Activated B cell treated with CpG ODN at 0.5 μM for 24 hours (primary cell): ENCODE measurements around the gene PSENEN. TPM values are rescaled to one million over a fixed set of nuclear protein-coding genes. Genes with fewer than 3 reads are reported as not detected.

Experiments
- ATAC-seq: fragments of 200-7000 bp; cut with Tn5 transposase; one replicate; pipeline ENCODE4 v1.10.0; 2021; ENCODE audit warnings: low read depth, mild to moderate bottlenecking, moderate library complexity
- CTCF ChIA-PET: fragments of 350-600 bp; sonication (Branson Sonifier 250); formaldehyde crosslinking; loops from one replicate; lab custom pipeline; 2021; ENCODE audit warnings: antibody characterized with exemption; lab: Charles Lee
- POLR2A ChIA-PET: fragments of 350-600 bp; sonication (Branson Sonifier 250); formaldehyde crosslinking; loops from one replicate; lab custom pipeline; 2021; ENCODE audit warnings: antibody characterized with exemption; lab: Charles Lee
- DNase-seq: peaks from one replicate; pipeline ENCODE4 v3.0.0; 2022
- H3K27ac Mint-ChIP-seq: one replicate; pipeline ENCODE4 v1.8.0; 2020; ENCODE audit warnings: mixed read lengths
- H3K27me3 Mint-ChIP-seq: one replicate; pipeline ENCODE4 v1.8.0; 2021; ENCODE audit warnings: mixed read lengths
- H3K36me3 Mint-ChIP-seq: one replicate; pipeline ENCODE4 v1.8.0; 2021; ENCODE audit warnings: low read depth, mixed read lengths
- H3K4me1 Mint-ChIP-seq: one replicate; pipeline ENCODE4 v1.8.0; 2021; ENCODE audit warnings: mixed read lengths
- H3K4me3 Mint-ChIP-seq: one replicate; pipeline ENCODE4 v1.8.0; 2020; ENCODE audit warnings: mild to moderate bottlenecking, mixed read lengths
- H3K9me3 Mint-ChIP-seq: one replicate; pipeline ENCODE4 v1.8.0; 2020; ENCODE audit warnings: mixed read lengths
- CTCF ChIP-seq: fragments of 200-600 bp; IDR thresholded peaks from one replicate; pipeline ENCODE4 v1.8.0; 2022; ENCODE audit warnings: antibody characterized with exemption, mild to moderate bottlenecking
- intact Hi-C: fragments of 100-400 bp; cut with micrococcal nuclease; formaldehyde crosslinking; loops from one replicate; pipeline ENCODE4 v1.15.1; 2024
- total RNA-seq: library from RNA; stranded (reverse); gene quantifications from 2 replicates; pipeline ENCODE4 v1.2.3, GENCODE V29; 2022

The PSENEN gene
- total RNA-seq, 1 donor from 2014 or later, result 45.0 TPM

GRCh38 chr19:35703343-35703742 lies 42.1 kb upstream of the PSENEN start:
- Mint-ChIP-seq H3K27ac (no peak overlapping the region), H3K4me3 (no peak overlapping the region), H3K4me1 (peaks cover 7% of the 10 kb centered on the region), H3K27me3 (no peaks in the 10 kb centered on the region), H3K9me3 (no peaks in the 10 kb centered on the region), H3K36me3 (peaks cover 2% of the 10 kb centered on the region)
- POLR2A ChIA-PET, result interaction anchor here (0.7 to 10.7 kb wide), 6 partner anchors 10 to 228 kb away, joined by 3 to 238 read pairs (median 7); partner anchors contain the start of genes IGFLR1, PSENEN and U2AF1L4
- CTCF ChIA-PET, result interaction anchor here (2.2 kb wide), 1 partner anchor 9 kb away, joined by 4 read pairs; no protein-coding TSS in a partner anchor
- TF ChIP-seq CTCF, result no peak
- no peak for ATAC-seq
- DNase-seq, result no peak
- intact Hi-C loops, result loop anchor here (2.0 kb wide), 2 partner anchors 75 to 351 kb away; partner anchors contain the start of genes RBM42, THAP8 and WDR62

- no peak for DNase-seq
- no peaks in the 10 kb centered on the region for H3K27me3 Mint-ChIP-seq
- ChIA-PET CTCF (no interaction called here), POLR2A (interaction anchor here (0.7 to 10.7 kb wide), 2 partner anchors 9 kb away, joined by 15 to 238 read pairs; no protein-coding TSS in a partner anchor)
- H3K4me3 Mint-ChIP-seq, result no peak within 1 kb of the TSS
- no peak for TF ChIP-seq CTCF
- no peak within 1 kb of the TSS for H3K27ac Mint-ChIP-seq
- intact Hi-C loops, result no loop called here
- peaks cover 7% of the 10 kb centered on the region for H3K4me1 Mint-ChIP-seq
- H3K9me3 Mint-ChIP-seq, result no peaks in the 10 kb centered on the region
- peaks cover 2% of the 10 kb centered on the region for H3K36me3 Mint-ChIP-seq
- ATAC-seq, result no peak
Measured at GRCh38 chr19:35704218-35704617, 41.2 kb upstream of the PSENEN start, which contains the start of gene ZBTB32. TSS of gene ZBTB32 (plus strand) at chr19:35704558. CDS start at chr19:35714627, 10,069 bp downstream.

GRCh38 chr19:35708391-35708790 lies 37.1 kb upstream of the PSENEN start:
- DNase-seq, result no peak
- CTCF ChIA-PET, result interaction anchor here (0.8 kb wide), 1 partner anchor 14 kb away, joined by 6 read pairs; no protein-coding TSS in a partner anchor

GRCh38 chr19:35710784-35711723 lies 34.4 kb upstream of the PSENEN start:
- intact Hi-C loops, result loop anchor here (1.0 to 10.0 kb wide), 4 partner anchors 9 to 386 kb away; partner anchors contain the start of genes CD22 and FFAR1
- Mint-ChIP-seq H3K36me3 (no peaks in the 10 kb centered on the region), H3K27ac (peak overlapping the region; percentile 96), H3K9me3 (no peaks in the 10 kb centered on the region), H3K4me3 (peak overlapping the region; percentile 62), H3K4me1 (peaks cover 59% of the 10 kb centered on the region), H3K27me3 (no peaks in the 10 kb centered on the region)
- ChIA-PET CTCF (interaction anchor here (5.7 kb wide), 1 partner anchor 15 kb away, joined by 57 read pairs; no protein-coding TSS in a partner anchor), POLR2A (interaction anchor here (0.6 to 7.2 kb wide), 13 partner anchors 10 to 673 kb away, joined by 3 to 238 read pairs (median 5); partner anchors contain the start of genes COX6B1, HAUS5, IGFLR1 and LIN37)
- DNase-seq (peak; percentile 53), ATAC-seq (peak; percentile 56)
- no peak for TF ChIP-seq CTCF

More at GRCh38 chr19:35708391-35708790, 37.1 kb upstream of the PSENEN start:
- H3K4me1 Mint-ChIP-seq, result peaks cover 33% of the 10 kb centered on the region
- POLR2A ChIA-PET, result no interaction called here
- H3K27ac Mint-ChIP-seq, result no peak overlapping the region
- no peak for TF ChIP-seq CTCF
- no peak for ATAC-seq
- no peaks in the 10 kb centered on the region for H3K36me3 Mint-ChIP-seq
- H3K9me3 Mint-ChIP-seq, result no peaks in the 10 kb centered on the region
- intact Hi-C loops, result no loop called here
- no peaks in the 10 kb centered on the region for H3K27me3 Mint-ChIP-seq
- H3K4me3 Mint-ChIP-seq, result no peak overlapping the region
